Right atrium auricular region (tissue), 2 donors: ENCODE results near the gene BNC2. TPM values are rescaled to one million over a fixed set of nuclear protein-coding genes. Genes with fewer than 3 reads are reported as not detected.

ENCODE experiments used
- DNase-seq: peaks from one replicate; pipeline ENCODE4 v3.0.0-alpha.2; 2019; ENCODE audit warnings: low spot score
- H3K27ac ChIP-seq, 2 donors: fragments of 200-600 bp; sonication (generic); 1 replicate in 1 of 2; 2 replicates in 1 of 2; pipeline ENCODE4 v1.5.1; 2016 to 2019
- H3K27me3 ChIP-seq, 2 donors: fragments of 200-600 bp; sonication (generic); one replicate each; pipeline versions ENCODE4 v1.5.1 to v1.6.0; 2017 to 2019
- H3K36me3 ChIP-seq: fragments of 200-600 bp; sonication (generic); one replicate; pipeline ENCODE4 v1.5.1; 2016
- H3K4me1 ChIP-seq, 2 donors: fragments of 200-600 bp; sonication (generic); one replicate each; pipeline versions ENCODE4 v1.5.1 to v1.6.0; 2017 to 2019
- H3K4me3 ChIP-seq, 2 donors: fragments of 200-600 bp; sonication (generic); 1 replicate in 1 of 2; 2 replicates in 1 of 2; pipeline ENCODE4 v1.5.1; 2017 to 2019; ENCODE audit warnings: mild to moderate bottlenecking in 1 of 2, moderate library complexity in 1 of 2
- H3K9me3 ChIP-seq, 2 donors: fragments of 200-600 bp; sonication (generic); one replicate each; pipeline ENCODE4 v1.5.1; 2019
- CTCF ChIP-seq, 2 donors: fragments of 200-600 bp; sonication (generic); IDR thresholded peaks; one replicate each; pipeline ENCODE4 v1.5.1; 2019; ENCODE audit warnings: antibody characterized with exemption in 2 of 2
- total RNA-seq, 2 donors: library from RNA; depleted of rRNA; stranded (reverse); fragments of >200 nt; gene quantifications; one replicate each; pipeline ENCODE4 v1.1.0, GENCODE V29; 2016

Gene BNC2
- total RNA-seq, 2 donors from 2014 or later = 68.3 to 77.6 TPM

GRCh38 chr9:16794103-16794502 is 76.4 kb downstream of the BNC2 start:
- Histone ChIP-seq H3K36me3 (no peaks in the 10 kb centered on the region), H3K27me3 (no peaks in the 10 kb centered on the region), H3K9me3 (no peaks in the 10 kb centered on the region), H3K27ac (no peak overlapping the region), H3K4me1 (peaks cover 0 to 8% of the 10 kb centered on the region in 2 donors), H3K4me3 (no peak overlapping the region)
- no peak for TF ChIP-seq CTCF (IDR thresholded peaks at IDR 0.05)
- no peak for DNase-seq

GRCh38 chr9:16787724-16788123 is 82.7 kb downstream of the BNC2 start:
- Histone ChIP-seq H3K4me3 (no peak overlapping the region), H3K4me1 (no peaks in the 10 kb centered on the region), H3K27ac (no peak overlapping the region), H3K9me3 (no peaks in the 10 kb centered on the region), H3K36me3 (no peaks in the 10 kb centered on the region), H3K27me3 (no peaks in the 10 kb centered on the region)
- no peak for DNase-seq
- TF ChIP-seq CTCF (IDR thresholded peaks at IDR 0.05) = no peak

GRCh38 chr9:16784002-16784401 is 86.5 kb downstream of the BNC2 start:
- Histone ChIP-seq H3K36me3 (no peaks in the 10 kb centered on the region), H3K27me3 (no peaks in the 10 kb centered on the region), H3K4me3 (no peak overlapping the region), H3K4me1 (no peaks in the 10 kb centered on the region), H3K9me3 (no peaks in the 10 kb centered on the region), H3K27ac (no peak overlapping the region)
- TF ChIP-seq CTCF (IDR thresholded peaks at IDR 0.05) = no peak
- DNase-seq = no peak

- no peak overlapping the region for H3K27ac ChIP-seq
- no peaks in the 10 kb centered on the region for H3K36me3 ChIP-seq
- no peaks in the 10 kb centered on the region for H3K9me3 ChIP-seq
- H3K4me3 ChIP-seq = no peak overlapping the region
- no peaks in the 10 kb centered on the region for H3K27me3 ChIP-seq
- no peak for TF ChIP-seq CTCF (IDR thresholded peaks at IDR 0.05)
- H3K4me1 ChIP-seq = no peaks in the 10 kb centered on the region
- DNase-seq = no peak
Measured at GRCh38 chr9:16782490-16782889, 88.0 kb downstream of the BNC2 start.

GRCh38 chr9:16775330-16775729 is 95.1 kb downstream of the BNC2 start:
- Histone ChIP-seq H3K4me3 (no peak overlapping the region), H3K27me3 (no peaks in the 10 kb centered on the region), H3K36me3 (no peaks in the 10 kb centered on the region), H3K27ac (no peak overlapping the region), H3K9me3 (no peaks in the 10 kb centered on the region), H3K4me1 (no peaks in the 10 kb centered on the region)
- no peak for DNase-seq
- no peak for TF ChIP-seq CTCF (IDR thresholded peaks at IDR 0.05)

GRCh38 chr9:16773617-16774016 is 96.9 kb downstream of the BNC2 start:
- no peak overlapping the region for H3K27ac ChIP-seq
- no peaks in the 10 kb centered on the region for H3K27me3 ChIP-seq
- no peaks in the 10 kb centered on the region for H3K4me1 ChIP-seq
- no peaks in the 10 kb centered on the region for H3K9me3 ChIP-seq
- no peaks in the 10 kb centered on the region for H3K36me3 ChIP-seq
- no peak for TF ChIP-seq CTCF (IDR thresholded peaks at IDR 0.05)
- DNase-seq = no peak
- H3K4me3 ChIP-seq = no peak overlapping the region
